Lower lobe of right lung (tissue), 2 donors: ENCODE data around the gene NOS1AP. TPM values are rescaled to one million over a fixed set of nuclear protein-coding genes. Genes with fewer than 3 reads are reported as not detected.
A peak's percentile ranks its signal among the peaks of the same experiment; 100 is the strongest.

Source experiments
- ATAC-seq, 2 donors: fragments of 200-7000 bp; cut with Tn5 transposase; one replicate each; pipeline ENCODE4 v1.9.1; 2020 to 2022; ENCODE audit warnings: mild to moderate bottlenecking in 2 of 2, moderate library complexity in 2 of 2
- DNase-seq: peaks from one replicate; pipeline ENCODE4 v3.0.0-alpha.2; 2020
- H3K27ac ChIP-seq: fragments of 200-600 bp; one replicate; pipeline ENCODE4 v1.8.0; 2022
- H3K27me3 ChIP-seq: fragments of 200-600 bp; one replicate; pipeline ENCODE4 v1.8.0; 2022; ENCODE audit warnings: low read depth
- H3K36me3 ChIP-seq: fragments of 200-600 bp; one replicate; pipeline ENCODE4 v1.8.0; 2022; ENCODE audit warnings: mild to moderate bottlenecking
- H3K4me1 ChIP-seq: fragments of 200-600 bp; one replicate; pipeline ENCODE4 v1.8.0; 2022
- H3K4me3 ChIP-seq: fragments of 200-600 bp; one replicate; pipeline ENCODE4 v1.8.0; 2022; ENCODE audit warnings: mild to moderate bottlenecking
- H3K9me3 ChIP-seq: fragments of 200-600 bp; one replicate; pipeline ENCODE4 v1.8.0; 2022
- intact Hi-C: fragments of 100-400 bp; cut with DNase I; formaldehyde crosslinking; loops from one replicate; pipeline ENCODE4 v1.11.0; 2022
- total RNA-seq: library from RNA; stranded (reverse); fragmentation: NEBNext Ultra II Directional; extraction: Animal tissue kit (Norgen Biotek cat#: 25700); gene quantifications from one replicate; pipeline ENCODE4 v1.2.1, GENCODE V29; 2021
- TF ChIP-seq, protein P1 (sequence below): fragments of 200-600 bp; IDR thresholded peaks from one replicate; pipeline ENCODE4 v1.8.0; 2022; ENCODE audit warnings: antibody characterized with exemption, mild to moderate bottlenecking
- donor health status: DM: no; HTN: yes; CAD: no; lungs with severe emphysema.

NOS1AP gene
- total RNA-seq, 1 donor from 2014 or later: 3.6 TPM

DNA sequence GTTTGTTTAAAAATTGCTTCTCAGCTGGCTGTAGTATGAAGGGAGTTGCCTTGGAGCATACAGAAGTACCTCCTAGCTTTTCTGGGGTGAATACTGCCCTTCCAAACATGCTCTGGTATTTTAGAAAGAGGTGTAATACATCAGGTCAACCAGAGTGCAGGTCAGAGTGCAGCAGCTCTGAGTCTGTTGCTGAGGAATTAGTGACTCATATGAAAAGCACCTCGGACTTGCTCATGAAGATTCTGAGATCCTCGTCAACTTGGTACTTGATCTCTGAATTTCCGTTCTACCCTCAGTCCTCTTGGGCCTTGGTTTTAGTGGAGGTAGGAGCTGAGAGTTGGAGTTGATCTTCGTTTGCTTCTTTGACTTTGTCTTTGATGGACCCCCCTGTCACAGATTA lies 67.3 kb downstream of the NOS1AP start:
- ATAC-seq: peak; percentile 55 to 80
- Histone ChIP-seq H3K27ac (no peak overlapping the region), H3K4me3 (no peak overlapping the region), H3K9me3 (no peaks in the 10 kb centered on the region), H3K36me3 (no peaks in the 10 kb centered on the region), H3K4me1 (peaks cover 10% of the 10 kb centered on the region), H3K27me3 (no peaks in the 10 kb centered on the region)
- intact Hi-C loops: no loop called here
- TF ChIP-seq, protein P1, sequence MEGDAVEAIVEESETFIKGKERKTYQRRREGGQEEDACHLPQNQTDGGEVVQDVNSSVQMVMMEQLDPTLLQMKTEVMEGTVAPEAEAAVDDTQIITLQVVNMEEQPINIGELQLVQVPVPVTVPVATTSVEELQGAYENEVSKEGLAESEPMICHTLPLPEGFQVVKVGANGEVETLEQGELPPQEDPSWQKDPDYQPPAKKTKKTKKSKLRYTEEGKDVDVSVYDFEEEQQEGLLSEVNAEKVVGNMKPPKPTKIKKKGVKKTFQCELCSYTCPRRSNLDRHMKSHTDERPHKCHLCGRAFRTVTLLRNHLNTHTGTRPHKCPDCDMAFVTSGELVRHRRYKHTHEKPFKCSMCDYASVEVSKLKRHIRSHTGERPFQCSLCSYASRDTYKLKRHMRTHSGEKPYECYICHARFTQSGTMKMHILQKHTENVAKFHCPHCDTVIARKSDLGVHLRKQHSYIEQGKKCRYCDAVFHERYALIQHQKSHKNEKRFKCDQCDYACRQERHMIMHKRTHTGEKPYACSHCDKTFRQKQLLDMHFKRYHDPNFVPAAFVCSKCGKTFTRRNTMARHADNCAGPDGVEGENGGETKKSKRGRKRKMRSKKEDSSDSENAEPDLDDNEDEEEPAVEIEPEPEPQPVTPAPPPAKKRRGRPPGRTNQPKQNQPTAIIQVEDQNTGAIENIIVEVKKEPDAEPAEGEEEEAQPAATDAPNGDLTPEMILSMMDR: no peak
- DNase-seq: no peak

DNA sequence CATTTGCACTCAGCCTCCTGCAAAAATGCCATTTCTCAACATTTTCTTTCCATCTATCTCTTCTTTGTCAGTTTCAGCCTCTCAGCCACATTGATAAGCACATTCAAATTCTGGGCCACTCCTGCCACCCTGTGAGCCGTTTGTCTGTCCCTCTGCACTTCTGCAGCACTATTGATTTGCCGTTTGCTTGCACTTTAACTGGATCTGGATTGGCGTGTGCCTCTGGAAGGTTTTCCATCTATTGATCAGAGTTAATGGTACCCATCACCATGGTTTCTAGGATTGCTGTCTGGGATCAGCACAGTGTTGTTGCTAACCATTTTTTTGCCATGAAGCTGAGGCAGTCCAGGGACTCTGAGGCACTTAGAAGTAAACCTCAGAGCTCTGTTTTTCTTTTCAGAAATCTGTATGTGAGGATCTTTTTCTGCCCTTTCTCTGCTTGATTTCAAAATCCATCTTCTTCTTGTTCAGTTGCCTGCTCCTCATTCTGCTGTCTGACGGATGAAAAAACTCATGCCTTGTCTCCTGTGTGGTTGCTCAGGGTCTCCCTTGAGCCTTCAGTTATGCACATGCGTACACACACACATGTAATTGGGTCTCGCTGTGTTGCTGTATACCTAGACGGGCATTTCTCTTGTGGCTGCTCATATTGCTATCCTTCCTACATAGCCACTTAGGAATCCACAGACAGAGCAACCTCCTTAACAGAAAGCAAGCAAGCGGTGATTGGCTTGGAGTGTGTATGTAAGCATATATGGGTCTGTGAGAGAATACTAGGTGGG lies 67.9 kb downstream of the NOS1AP start:
- intact Hi-C loops: no loop called here
- no peak for ATAC-seq
- TF ChIP-seq, protein P1: no peak
- no peak for DNase-seq
- Histone ChIP-seq H3K27ac (no peak overlapping the region), H3K27me3 (no peaks in the 10 kb centered on the region), H3K4me3 (no peak overlapping the region), H3K4me1 (peaks cover 10% of the 10 kb centered on the region), H3K9me3 (no peaks in the 10 kb centered on the region), H3K36me3 (no peaks in the 10 kb centered on the region)

DNA sequence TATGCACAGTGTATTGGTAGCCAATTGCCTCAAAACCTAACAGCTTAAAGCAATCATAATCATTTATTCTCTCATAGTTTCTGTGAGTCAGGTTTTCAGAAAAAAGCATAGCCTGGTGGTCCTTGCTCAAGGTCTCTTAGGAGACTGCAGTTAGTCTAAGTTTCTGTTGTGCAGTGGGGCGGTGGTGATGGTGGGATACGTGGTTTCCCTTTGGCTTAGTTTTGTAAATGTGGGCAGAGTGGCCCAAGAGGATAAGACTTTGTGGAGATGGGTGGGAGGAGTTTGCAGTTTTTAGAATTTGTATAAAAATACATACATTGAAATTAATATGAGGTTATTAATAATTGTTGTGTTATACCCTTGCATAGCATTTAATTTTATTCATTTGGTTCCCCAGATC lies 68.6 kb downstream of the NOS1AP start:
- Histone ChIP-seq H3K27ac (no peak overlapping the region), H3K36me3 (no peaks in the 10 kb centered on the region), H3K4me3 (no peak overlapping the region), H3K4me1 (peaks cover 10% of the 10 kb centered on the region), H3K9me3 (no peaks in the 10 kb centered on the region), H3K27me3 (no peaks in the 10 kb centered on the region)
- intact Hi-C loops: no loop called here
- no peak for ATAC-seq
- no peak for DNase-seq
- TF ChIP-seq, protein P1: no peak

DNA sequence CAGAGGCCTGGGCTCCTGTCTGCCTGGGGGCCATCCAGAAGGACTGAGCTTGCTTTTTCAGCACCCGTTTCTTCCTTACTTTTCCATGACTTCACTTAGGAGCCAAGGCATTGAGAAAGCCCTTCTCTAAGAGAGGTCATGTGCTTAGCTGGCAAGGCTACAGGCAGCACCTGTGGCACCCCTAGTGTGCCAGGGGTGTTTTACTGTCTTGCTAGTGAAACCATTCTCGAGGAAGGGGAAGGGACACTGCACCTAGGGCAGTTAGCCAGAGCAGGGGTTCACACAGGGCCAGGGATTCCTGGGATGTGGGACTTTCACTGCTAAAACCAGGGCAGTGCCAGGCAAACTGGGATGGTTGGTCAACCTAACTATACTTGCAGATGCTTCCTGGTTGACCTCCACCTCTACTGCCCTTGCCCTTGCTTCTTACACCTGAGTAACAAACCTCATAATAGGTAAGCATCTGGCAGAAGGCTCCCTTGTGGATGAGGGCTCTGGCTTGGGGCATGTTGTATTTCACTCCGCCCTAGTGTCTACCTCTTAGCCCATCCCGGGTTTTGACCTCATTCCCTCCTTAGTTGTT lies 69.2 kb downstream of the NOS1AP start:
- no peaks in the 10 kb centered on the region for H3K27me3 ChIP-seq
- TF ChIP-seq, protein P1: no peak
- H3K36me3 ChIP-seq: no peaks in the 10 kb centered on the region
- no peaks in the 10 kb centered on the region for H3K9me3 ChIP-seq
- peaks cover 10% of the 10 kb centered on the region for H3K4me1 ChIP-seq
- DNase-seq: no peak
- H3K27ac ChIP-seq: no peak overlapping the region
- ATAC-seq: no peak
- intact Hi-C loops: no loop called here
- no peak overlapping the region for H3K4me3 ChIP-seq

DNA sequence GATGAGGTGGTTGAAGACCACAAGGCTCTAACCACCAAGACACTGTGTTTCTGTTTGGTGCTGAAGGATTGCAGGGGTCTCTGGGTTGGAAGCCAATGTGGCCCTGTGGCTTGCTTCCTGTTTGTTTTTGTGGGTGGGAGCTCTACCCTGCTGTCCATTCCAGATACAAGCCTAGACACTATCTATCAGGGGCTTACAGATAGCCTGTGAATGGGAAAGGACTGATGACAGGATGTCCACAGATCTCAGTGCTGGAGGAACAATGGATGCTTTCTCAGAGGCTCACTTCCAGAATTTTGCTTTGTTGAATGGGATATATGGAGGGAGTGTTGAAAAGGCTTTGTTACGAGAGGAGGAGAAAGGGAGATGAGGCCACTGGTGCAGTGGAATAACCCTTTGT lies 69.7 kb downstream of the NOS1AP start:
- no peaks in the 10 kb centered on the region for H3K36me3 ChIP-seq
- ATAC-seq (no peak), DNase-seq (no peak)
- no peak overlapping the region for H3K4me3 ChIP-seq
- no peaks in the 10 kb centered on the region for H3K9me3 ChIP-seq
- intact Hi-C loops: no loop called here
- TF ChIP-seq, protein P1: no peak
- H3K4me1 ChIP-seq: peaks cover 10% of the 10 kb centered on the region
- no peaks in the 10 kb centered on the region for H3K27me3 ChIP-seq
- no peak overlapping the region for H3K27ac ChIP-seq
